ENCODE results near the gene DNAJA4. TPM values are rescaled to one million over a fixed set of nuclear protein-coding genes. Genes with fewer than 3 reads are reported as not detected.

The DNAJA4 gene
- not detected in 2 replicates for total RNA-seq
- long read RNA-seq: 0 reads

GRCh38 chr15:78264304-78265136 is at the start of gene DNAJA4:
DNAJA4 (plus strand) TSS chr15:78264562; CDS start chr15:78264764, 202 bp downstream.
- Mint-ChIP-seq H3K27ac (ENCODE audit: unreplicated experiment) (no peak within 1 kb of the TSS), H3K4me3 (no peak within 1 kb of the TSS), H3K9me3 (no peaks in the 10 kb centered on the region), H3K27me3 (ENCODE audit: low read depth) (peaks cover 3% of the 10 kb centered on the region), H3K4me1 (peaks cover 14% of the 10 kb centered on the region), H3K36me3 (ENCODE audit: low read depth) (no peaks in the 10 kb centered on the region)
- DNase-seq (ENCODE audit: low read depth, low spot score): no peak
- no peak for TF ChIP-seq CTCF (conservative IDR thresholded peaks at IDR 0.05)

DNA sequence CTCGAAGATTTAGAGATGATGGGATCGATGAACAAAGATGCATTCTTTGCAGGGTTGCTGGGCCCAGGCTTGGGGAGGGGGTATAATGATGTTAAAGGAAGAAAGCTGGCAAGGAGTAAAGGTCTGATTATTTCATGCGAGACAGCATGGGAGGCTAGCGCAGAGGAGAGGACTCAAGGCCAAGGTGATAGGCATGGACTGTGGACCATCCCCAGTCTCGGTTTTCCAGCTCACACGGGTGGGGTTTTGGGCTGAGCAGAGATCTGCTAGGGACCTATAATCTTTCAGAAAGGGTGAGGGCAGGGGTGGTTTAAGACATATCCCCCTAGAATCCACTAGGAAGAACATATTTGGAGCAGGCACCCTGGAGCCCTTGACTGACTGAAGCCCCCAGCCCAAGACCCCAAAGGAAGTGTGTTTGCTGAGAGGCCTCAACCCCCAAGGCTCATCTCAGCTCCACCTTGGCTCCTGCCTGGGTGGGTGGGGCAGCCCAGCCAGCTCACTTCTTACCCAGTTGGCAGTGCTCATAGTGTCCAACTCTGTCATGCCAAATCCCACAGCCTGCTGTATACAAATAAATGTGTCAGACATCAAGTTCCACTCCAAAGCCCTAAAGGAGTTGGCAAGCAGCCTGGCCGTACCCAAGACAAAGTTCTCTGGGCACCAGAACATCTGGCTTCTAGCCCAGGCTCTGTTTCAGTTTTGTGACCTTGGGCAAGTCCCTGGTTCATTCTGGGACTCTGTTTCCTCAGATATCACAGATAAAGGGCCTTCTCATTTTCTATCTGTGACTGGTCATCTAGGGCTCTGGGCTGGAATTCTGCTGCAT is 47.9 kb upstream of the DNAJA4 start:
- DNase-seq (ENCODE audit: low read depth, low spot score): no peak
- H3K27ac Mint-ChIP-seq (ENCODE audit: unreplicated experiment): peak overlapping the region; percentile 87
- H3K9me3 Mint-ChIP-seq: no peaks in the 10 kb centered on the region
- peaks cover 57% of the 10 kb centered on the region for H3K4me1 Mint-ChIP-seq
- TF ChIP-seq CTCF (conservative IDR thresholded peaks at IDR 0.05): no peak
- H3K36me3 Mint-ChIP-seq (ENCODE audit: low read depth): no peaks in the 10 kb centered on the region
- no peak overlapping the region for H3K4me3 Mint-ChIP-seq
- H3K27me3 Mint-ChIP-seq (ENCODE audit: low read depth): no peaks in the 10 kb centered on the region

DNA sequence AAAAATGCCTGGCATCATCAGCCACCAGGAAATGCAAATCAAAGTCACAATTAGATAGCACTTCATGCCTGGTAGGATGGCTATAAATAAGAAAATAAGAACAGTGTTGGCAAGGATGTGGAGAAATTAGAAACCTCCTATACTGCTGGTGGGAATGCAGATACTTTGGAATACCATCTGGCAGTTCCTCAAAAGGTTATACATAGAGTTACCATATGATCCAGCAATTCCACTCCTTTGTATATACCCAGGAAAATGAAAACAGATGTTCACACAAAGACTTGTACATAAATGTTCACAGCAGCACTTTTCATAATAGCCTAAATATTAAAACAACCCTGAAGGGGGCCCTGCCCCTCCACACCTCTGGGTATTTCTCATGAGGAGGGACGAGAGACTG is 43.6 kb upstream of the DNAJA4 start:
- Mint-ChIP-seq H3K4me1 (peaks cover 22% of the 10 kb centered on the region), H3K4me3 (no peak overlapping the region), H3K36me3 (ENCODE audit: low read depth) (no peaks in the 10 kb centered on the region), H3K9me3 (peaks cover under 1% of the 10 kb centered on the region), H3K27ac (ENCODE audit: unreplicated experiment) (no peak overlapping the region), H3K27me3 (ENCODE audit: low read depth) (no peaks in the 10 kb centered on the region)
- TF ChIP-seq CTCF (conservative IDR thresholded peaks at IDR 0.05): no peak
- no peak for DNase-seq (ENCODE audit: low read depth, low spot score)

DNA sequence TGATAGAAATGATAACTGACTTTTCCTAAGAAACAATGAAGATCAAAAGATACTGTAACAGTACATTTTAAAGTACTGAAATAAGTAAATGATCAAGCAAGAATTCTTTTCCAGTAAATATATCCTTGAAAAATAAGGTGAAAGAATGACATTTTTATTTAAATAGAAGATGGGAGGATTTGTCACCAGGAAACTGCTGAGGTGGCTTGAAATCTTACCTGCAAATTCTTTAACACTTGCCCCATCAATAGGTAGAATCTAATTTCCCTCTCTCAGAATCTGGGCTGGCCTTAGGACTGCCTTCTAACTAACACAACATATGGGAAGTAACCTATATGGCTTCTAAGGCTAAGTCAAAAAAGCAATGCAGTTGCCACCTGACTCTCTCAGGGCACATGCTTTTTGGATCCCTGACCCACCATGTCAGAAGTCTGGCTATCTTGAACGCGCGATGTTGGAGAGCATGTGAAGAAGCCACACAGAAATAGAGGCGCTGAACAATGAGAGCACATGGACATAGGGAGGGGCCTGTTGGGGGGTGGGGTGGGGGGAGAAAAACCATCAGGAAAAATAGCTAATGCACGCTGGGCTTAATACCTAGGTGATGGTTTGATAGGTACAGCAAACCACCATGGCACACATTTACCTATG is 41.5 kb upstream of the DNAJA4 start:
- no peaks in the 10 kb centered on the region for H3K36me3 Mint-ChIP-seq (ENCODE audit: low read depth)
- no peak overlapping the region for H3K27ac Mint-ChIP-seq (ENCODE audit: unreplicated experiment)
- TF ChIP-seq CTCF (conservative IDR thresholded peaks at IDR 0.05): no peak
- no peak overlapping the region for H3K4me3 Mint-ChIP-seq
- H3K9me3 Mint-ChIP-seq: peaks cover 2% of the 10 kb centered on the region
- no peak for DNase-seq (ENCODE audit: low read depth, low spot score)
- no peaks in the 10 kb centered on the region for H3K27me3 Mint-ChIP-seq (ENCODE audit: low read depth)
- peaks cover 15% of the 10 kb centered on the region for H3K4me1 Mint-ChIP-seq

- Mint-ChIP-seq H3K36me3 (ENCODE audit: low read depth) (no peaks in the 10 kb centered on the region), H3K27me3 (ENCODE audit: low read depth) (no peaks in the 10 kb centered on the region), H3K27ac (ENCODE audit: unreplicated experiment) (no peak overlapping the region), H3K9me3 (peaks cover 2% of the 10 kb centered on the region), H3K4me3 (no peak overlapping the region), H3K4me1 (peaks cover 10% of the 10 kb centered on the region)
- no peak for DNase-seq (ENCODE audit: low read depth, low spot score)
- TF ChIP-seq CTCF (conservative IDR thresholded peaks at IDR 0.05): no peak
Observed at GRCh38 chr15:78223396-78224022, 40.9 kb upstream of the DNAJA4 start.
